Activated naive CD4-positive, alpha-beta T cell treated with anti-CD3 and anti-CD28 coated beads, Interleukin-2, amount 10 ng/mL, durations not matched to agents 7 days and 5 days (primary cell): ENCODE measurements around the gene FBXO38.
"Not testable (repeated sequence)": the region's sequence is repeated elsewhere in the genome, so short reads cannot be mapped to it uniquely, and the experiment has no call there.

Experiments
- CTCF ChIA-PET: fragments of 350-600 bp; sonication (Branson Sonifier 250); formaldehyde crosslinking; loops from one replicate; lab custom pipeline; 2021; ENCODE audit warnings: antibody characterized with exemption; lab: Charles Lee
- DNase-seq: peaks from one replicate; pipeline ENCODE4 v3.0.0-alpha.2; 2020
- H3K27ac Mint-ChIP-seq: one replicate; pipeline ENCODE4 v1.8.0; 2021; ENCODE audit warnings: mild to moderate bottlenecking, moderate library complexity, mixed read lengths
- H3K27me3 Mint-ChIP-seq: one replicate; pipeline ENCODE4 v1.8.0; 2021; ENCODE audit warnings: mild to moderate bottlenecking, mixed read lengths
- H3K36me3 Mint-ChIP-seq: one replicate; pipeline ENCODE4 v1.8.0; 2021; ENCODE audit warnings: mixed read lengths
- H3K4me1 Mint-ChIP-seq: one replicate; pipeline ENCODE4 v1.8.0; 2021; ENCODE audit warnings: mixed read lengths
- H3K4me3 Mint-ChIP-seq: one replicate; pipeline ENCODE4 v1.8.0; 2021; ENCODE audit warnings: mild to moderate bottlenecking, moderate library complexity, mixed read lengths
- H3K9me3 Mint-ChIP-seq: one replicate; pipeline ENCODE4 v1.8.0; 2021; ENCODE audit warnings: mixed read lengths

Gene FBXO38

DNA sequence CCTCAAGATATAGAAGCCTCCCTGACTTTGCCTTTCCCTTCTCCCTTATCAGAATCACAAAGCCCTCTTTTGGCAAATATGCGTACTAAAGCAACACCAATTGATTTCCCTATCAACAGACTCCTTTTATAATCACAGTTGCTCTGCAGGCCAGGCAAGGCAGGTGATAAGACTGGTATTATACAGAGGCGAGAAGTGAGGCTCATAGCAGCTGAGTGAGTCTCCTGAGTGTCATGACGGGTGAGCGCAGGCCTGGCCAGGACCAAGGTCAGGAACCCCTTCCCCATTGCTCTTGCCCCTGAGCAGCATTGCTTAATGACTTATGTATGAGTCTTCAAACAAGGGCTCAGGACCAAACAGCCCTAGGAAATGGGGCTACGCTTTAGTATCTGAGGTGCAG lies 70.8 kb downstream of the FBXO38 start:
- no peaks in the 10 kb centered on the region for H3K4me1 Mint-ChIP-seq
- H3K27ac Mint-ChIP-seq = no peak overlapping the region
- DNase-seq = no peak
- no peak overlapping the region for H3K4me3 Mint-ChIP-seq
- no peaks in the 10 kb centered on the region for H3K9me3 Mint-ChIP-seq
- peaks cover 4% of the 10 kb centered on the region for H3K27me3 Mint-ChIP-seq
- H3K36me3 Mint-ChIP-seq = no peaks in the 10 kb centered on the region
- CTCF ChIA-PET = interaction anchor here (1.3 kb wide), 1 partner anchor 10 kb away, joined by 7 read pairs; no protein-coding TSS in a partner anchor

DNA sequence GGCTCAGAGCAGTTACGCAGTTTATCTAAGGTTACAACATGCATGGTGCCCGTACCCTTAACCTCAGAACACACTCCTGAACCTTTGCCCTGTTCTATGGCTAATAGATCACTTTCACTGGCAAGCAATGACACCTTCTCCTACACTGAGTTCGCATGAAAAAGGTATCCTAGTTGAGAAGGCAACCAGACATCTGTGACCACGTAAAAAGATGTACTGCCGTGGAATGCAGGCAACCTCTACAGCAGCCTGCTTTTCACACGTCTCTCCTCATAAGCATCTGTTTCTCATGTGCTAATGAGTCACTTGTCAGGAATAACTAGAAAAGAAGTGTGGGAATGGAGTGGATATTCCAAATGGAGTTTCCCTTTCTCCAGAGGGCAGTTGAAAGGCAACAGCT lies 71.4 kb downstream of the FBXO38 start:
- no peak overlapping the region for H3K4me3 Mint-ChIP-seq
- CTCF ChIA-PET = no interaction called here

DNA sequence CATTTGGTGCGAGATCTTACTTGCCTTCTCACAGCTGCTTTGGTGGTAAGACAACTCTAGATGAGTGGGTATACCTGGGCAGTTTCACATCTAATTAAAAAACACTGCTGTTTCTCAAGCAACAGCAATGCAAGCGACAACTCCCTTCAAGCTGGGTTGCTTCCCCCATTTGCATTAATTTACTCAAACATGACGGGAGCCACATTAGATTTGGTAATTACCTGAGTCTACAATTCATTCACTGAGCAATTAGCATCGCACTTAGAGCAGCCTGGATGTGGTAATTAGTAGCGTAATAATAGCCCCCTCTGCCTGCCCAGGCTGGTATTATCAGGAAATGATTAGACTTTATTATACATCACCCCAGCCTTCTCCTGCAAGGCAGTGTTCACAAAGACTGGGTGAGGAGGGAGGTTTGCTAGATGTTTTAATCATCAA lies 73.4 kb downstream of the FBXO38 start:
- no peaks in the 10 kb centered on the region for H3K4me1 Mint-ChIP-seq
- no peak overlapping the region for H3K4me3 Mint-ChIP-seq
- H3K36me3 Mint-ChIP-seq = no peaks in the 10 kb centered on the region
- H3K27me3 Mint-ChIP-seq = peaks cover 4% of the 10 kb centered on the region
- H3K27ac Mint-ChIP-seq = no peak overlapping the region
- CTCF ChIA-PET = interaction anchor here (1.0 kb wide), 1 partner anchor 14 kb away, joined by 3 read pairs; no protein-coding TSS in a partner anchor
- no peaks in the 10 kb centered on the region for H3K9me3 Mint-ChIP-seq
- no peak for DNase-seq

More for the DNA sequence above, 71.4 kb downstream of the FBXO38 start:
- no peaks in the 10 kb centered on the region for H3K36me3 Mint-ChIP-seq
- DNase-seq = no peak
- no peaks in the 10 kb centered on the region for H3K9me3 Mint-ChIP-seq
- no peak overlapping the region for H3K27ac Mint-ChIP-seq
- H3K4me1 Mint-ChIP-seq = no peaks in the 10 kb centered on the region
- peaks cover 4% of the 10 kb centered on the region for H3K27me3 Mint-ChIP-seq

DNA sequence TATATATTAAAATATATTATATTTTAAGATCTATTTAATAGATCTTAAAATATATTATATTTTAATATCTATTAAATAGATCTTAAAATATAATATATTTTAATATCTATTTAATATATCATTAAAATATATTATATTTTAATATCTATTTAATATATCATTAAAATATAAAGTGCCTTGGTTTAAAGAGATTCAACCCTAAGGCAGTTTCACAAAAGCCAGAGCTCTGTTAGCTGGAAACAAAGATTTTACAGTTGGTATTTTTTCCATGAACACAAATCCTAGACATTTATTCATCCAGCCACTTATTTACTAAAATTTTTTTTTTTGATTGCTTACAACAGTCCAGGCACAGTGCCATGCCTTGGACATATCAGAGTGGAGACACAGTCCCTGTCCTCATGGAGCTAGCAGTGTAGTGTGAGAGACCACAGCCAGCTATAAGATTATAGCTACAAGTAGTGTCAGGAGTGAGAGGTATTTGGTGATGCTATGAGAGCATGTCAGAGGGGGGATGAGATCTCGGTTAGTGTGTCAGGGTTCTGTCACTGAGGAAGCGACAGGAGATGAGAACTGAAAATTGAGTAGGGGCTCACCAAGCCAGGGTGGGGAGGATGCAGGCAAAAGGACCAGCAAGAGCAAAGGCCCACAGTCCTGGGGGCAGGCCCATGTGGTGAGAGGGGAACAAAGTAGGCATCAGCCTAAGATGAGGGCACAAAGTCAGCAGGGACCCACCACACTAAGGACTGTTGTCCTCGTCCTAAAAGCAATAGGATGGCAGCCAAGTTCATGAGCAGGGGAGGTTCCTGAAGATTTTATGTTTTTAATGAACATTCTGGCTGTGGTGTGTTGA lies 74.5 kb downstream of the FBXO38 start:
- H3K9me3 Mint-ChIP-seq = no peaks in the 10 kb centered on the region
- H3K36me3 Mint-ChIP-seq = no peaks in the 10 kb centered on the region
- DNase-seq = no peak
- peaks cover 4% of the 10 kb centered on the region for H3K27me3 Mint-ChIP-seq
- no peak overlapping the region for H3K27ac Mint-ChIP-seq
- CTCF ChIA-PET = interaction anchor here (1.0 kb wide), 1 partner anchor 25 kb away, joined by 4 read pairs; no protein-coding TSS in a partner anchor
- H3K4me3 Mint-ChIP-seq = no peak overlapping the region
- H3K4me1 Mint-ChIP-seq = no peaks in the 10 kb centered on the region

DNA sequence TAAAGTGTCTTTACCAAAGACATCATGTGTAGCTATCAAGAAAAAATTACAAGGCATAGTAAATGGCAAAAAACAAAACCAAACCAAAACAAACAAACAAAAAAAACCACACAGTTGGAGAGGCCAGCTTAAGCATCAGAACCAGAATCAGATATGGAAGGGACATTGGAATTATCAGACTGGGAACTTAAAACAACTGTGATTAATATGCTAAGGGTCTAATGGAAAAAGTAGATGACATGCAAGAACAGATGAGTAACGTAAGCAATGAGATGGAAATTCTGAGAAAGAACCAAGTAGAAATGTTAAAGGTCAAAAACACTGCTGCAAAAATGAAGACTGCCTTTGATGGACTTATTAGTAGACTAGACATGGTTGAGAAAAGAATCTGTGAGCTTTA lies 75.9 kb downstream of the FBXO38 start:
- no peak overlapping the region for H3K4me3 Mint-ChIP-seq
- H3K9me3 Mint-ChIP-seq = no peaks in the 10 kb centered on the region
- no peaks in the 10 kb centered on the region for H3K36me3 Mint-ChIP-seq
- H3K4me1 Mint-ChIP-seq = no peaks in the 10 kb centered on the region
- CTCF ChIA-PET = no interaction called here
- no peak for DNase-seq
- no peak overlapping the region for H3K27ac Mint-ChIP-seq
- peaks cover 4% of the 10 kb centered on the region for H3K27me3 Mint-ChIP-seq

DNA sequence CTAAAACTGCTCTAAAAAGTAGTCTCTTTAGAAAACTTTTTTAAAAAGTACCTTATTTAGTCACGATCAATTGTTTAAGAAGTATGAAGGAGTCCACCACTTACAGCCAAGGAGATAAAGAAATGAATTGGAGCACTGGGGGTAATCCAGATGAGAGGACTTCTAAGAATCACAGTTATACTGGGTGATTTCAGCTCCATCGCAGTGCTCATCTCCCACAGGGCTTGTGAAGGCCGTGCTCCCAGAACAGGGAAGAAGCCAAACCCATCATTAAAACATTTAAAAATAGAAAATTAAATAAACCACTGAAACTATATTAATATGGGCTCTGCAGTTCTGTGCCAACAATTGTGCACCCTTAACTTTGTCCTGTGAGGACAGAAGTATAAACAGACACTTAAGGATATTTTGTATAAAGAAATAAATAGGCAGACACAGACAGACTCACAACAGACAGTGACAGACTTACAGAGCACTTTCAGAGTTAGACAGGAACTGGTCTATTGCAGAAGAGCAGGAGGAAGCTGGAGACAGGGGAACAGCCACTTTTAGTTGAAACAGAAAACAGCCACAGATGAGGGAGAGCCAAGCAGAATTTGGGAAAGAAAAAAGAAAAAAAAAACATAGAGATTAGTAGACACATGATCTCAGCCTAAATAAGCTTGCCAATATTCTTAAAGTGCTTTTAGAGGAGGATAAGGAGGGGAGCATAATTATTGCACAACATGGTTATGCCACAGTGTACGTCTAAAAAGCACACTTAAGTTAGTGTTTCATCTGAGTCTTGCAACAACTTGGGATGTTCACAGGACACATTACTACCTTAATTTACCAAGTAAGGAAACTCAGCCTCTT lies 81.8 kb downstream of the FBXO38 start:
- H3K9me3 Mint-ChIP-seq = no peaks in the 10 kb centered on the region
- H3K27ac Mint-ChIP-seq = no peak overlapping the region
- no peaks in the 10 kb centered on the region for H3K36me3 Mint-ChIP-seq
- H3K27me3 Mint-ChIP-seq = no peaks in the 10 kb centered on the region
- no peak for DNase-seq
- CTCF ChIA-PET = interaction anchor here (0.9 kb wide), 1 partner anchor 265 kb away, joined by 3 read pairs; no protein-coding TSS in a partner anchor
- no peaks in the 10 kb centered on the region for H3K4me1 Mint-ChIP-seq
- H3K4me3 Mint-ChIP-seq = no peak overlapping the region

DNA sequence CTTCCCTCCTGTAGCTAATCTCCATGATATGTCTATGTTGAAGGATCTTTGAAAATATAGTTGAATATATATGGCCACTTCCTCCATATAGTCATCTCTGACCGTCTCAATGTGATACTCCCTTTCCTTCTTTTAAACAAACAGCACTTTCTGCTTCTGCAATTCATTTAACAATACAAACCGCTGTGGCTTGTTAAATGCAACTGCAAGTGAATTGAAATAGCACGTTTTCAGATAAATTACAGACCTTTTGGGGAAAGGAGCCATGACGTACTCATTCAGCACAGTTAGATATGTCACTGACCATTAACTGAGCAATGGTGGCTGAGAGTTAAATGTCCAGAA lies 82.5 kb downstream of the FBXO38 start:
- no peak overlapping the region for H3K4me3 Mint-ChIP-seq
- no peaks in the 10 kb centered on the region for H3K9me3 Mint-ChIP-seq
- no peaks in the 10 kb centered on the region for H3K4me1 Mint-ChIP-seq
- DNase-seq = no peak
- no peak overlapping the region for H3K27ac Mint-ChIP-seq
- CTCF ChIA-PET = interaction anchor here (0.9 kb wide), 1 partner anchor 265 kb away, joined by 3 read pairs; no protein-coding TSS in a partner anchor
- no peaks in the 10 kb centered on the region for H3K27me3 Mint-ChIP-seq
- no peaks in the 10 kb centered on the region for H3K36me3 Mint-ChIP-seq

DNA sequence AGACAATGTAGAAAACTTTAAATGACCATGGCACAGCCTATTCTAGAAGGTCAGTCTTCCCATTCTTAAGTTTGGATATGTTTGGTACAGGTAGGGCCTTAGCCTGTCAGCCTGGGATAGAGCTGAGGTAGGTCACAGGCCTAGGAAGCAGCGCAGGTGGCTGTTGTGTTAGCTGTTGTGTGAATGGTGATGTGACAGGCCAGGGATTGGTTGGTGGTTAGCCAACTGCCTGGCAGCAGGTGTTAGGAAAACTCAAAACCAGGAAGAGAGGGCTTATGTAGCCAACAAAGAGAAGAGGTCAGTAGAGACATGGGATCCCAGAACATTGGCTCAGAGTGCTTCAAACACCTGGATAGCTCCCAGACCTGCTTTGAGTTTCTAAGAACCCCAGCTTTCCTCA lies 84.2 kb downstream of the FBXO38 start:
- Mint-ChIP-seq H3K27me3 (no peaks in the 10 kb centered on the region), H3K9me3 (no peaks in the 10 kb centered on the region), H3K27ac (no peak overlapping the region), H3K4me3 (no peak overlapping the region), H3K36me3 (no peaks in the 10 kb centered on the region), H3K4me1 (no peaks in the 10 kb centered on the region)
- DNase-seq = no peak
- CTCF ChIA-PET = no interaction called here

DNA sequence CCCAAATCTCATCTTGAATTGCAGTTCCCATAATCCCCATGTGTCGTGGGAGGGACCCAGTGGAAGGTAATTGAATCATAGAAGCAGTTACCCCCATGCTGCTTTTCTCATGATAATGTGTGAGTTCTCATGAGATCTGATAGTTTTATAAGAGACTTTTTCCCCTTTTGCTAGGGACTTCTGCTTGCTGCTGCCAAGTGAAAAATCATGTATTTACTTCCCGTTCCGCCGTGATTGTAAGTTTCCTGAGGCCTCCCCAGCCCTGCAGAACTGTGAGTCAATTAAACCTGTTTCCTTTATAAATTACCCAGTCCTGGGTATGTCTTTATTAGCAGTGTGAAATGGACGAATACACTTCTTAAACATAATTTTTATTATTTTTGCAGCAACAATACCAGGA lies 85.0 kb downstream of the FBXO38 start:
- not testable (repeated sequence) for H3K4me3 Mint-ChIP-seq, H3K4me1 Mint-ChIP-seq, H3K27ac Mint-ChIP-seq, H3K9me3 Mint-ChIP-seq, DNase-seq, H3K36me3 Mint-ChIP-seq, H3K27me3 Mint-ChIP-seq
- CTCF ChIA-PET = interaction anchor here (0.7 to 0.9 kb wide), 2 partner anchors 14 to 25 kb away, joined by 3 to 4 read pairs; no protein-coding TSS in a partner anchor

DNA sequence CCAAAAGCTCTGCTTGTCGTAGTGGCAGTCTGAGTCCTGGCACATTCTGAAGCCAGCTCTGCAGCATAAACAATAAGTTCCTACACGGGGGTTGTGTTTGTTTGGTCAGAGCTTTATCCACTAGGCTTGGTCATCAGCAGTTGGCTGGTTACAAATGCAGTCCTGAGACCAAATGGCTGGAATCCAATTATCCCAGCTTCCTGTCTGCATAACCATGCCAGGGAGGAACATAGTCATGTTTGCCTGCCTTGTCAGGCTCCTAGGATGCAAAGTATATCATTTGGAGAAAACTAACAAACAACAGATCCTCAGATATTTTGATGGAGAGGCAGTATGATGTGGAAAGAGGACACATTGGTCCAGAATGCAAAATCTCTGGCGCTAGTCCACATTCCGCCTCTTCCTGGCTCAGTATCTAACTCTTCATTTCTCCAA lies 85.8 kb downstream of the FBXO38 start:
- Mint-ChIP-seq H3K4me1 (no peaks in the 10 kb centered on the region), H3K4me3 (no peak overlapping the region), H3K27me3 (no peaks in the 10 kb centered on the region), H3K36me3 (no peaks in the 10 kb centered on the region), H3K27ac (no peak overlapping the region), H3K9me3 (no peaks in the 10 kb centered on the region)
- DNase-seq = no peak
- CTCF ChIA-PET = interaction anchor here (0.7 to 0.9 kb wide), 4 partner anchors 13 to 261 kb away, joined by 3 to 5 read pairs (median 4); no protein-coding TSS in a partner anchor

DNA sequence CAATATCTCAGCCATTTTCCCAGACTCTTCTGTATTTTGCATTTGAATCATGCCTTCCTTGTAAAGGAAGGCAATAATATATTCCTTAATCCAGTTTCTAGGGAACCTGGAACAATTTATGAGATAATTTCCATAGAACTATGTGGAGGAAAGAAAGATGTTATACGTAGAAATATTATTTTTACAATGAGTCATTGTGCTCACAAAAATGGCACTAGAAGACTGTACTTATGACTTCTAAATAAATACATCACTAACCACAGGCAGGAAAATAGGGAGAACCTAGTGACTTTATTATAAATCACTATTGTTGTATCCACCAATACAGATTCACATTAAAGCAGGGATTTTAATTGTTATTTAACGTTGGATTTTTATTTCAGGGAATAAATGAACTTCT lies 87.6 kb downstream of the FBXO38 start:
- CTCF ChIA-PET = no interaction called here
- H3K27ac Mint-ChIP-seq = no peak overlapping the region
- H3K27me3 Mint-ChIP-seq = peaks cover 3% of the 10 kb centered on the region
- DNase-seq = no peak
- H3K4me1 Mint-ChIP-seq = no peaks in the 10 kb centered on the region
- no peaks in the 10 kb centered on the region for H3K9me3 Mint-ChIP-seq
- H3K4me3 Mint-ChIP-seq = no peak overlapping the region
- H3K36me3 Mint-ChIP-seq = no peaks in the 10 kb centered on the region

DNA sequence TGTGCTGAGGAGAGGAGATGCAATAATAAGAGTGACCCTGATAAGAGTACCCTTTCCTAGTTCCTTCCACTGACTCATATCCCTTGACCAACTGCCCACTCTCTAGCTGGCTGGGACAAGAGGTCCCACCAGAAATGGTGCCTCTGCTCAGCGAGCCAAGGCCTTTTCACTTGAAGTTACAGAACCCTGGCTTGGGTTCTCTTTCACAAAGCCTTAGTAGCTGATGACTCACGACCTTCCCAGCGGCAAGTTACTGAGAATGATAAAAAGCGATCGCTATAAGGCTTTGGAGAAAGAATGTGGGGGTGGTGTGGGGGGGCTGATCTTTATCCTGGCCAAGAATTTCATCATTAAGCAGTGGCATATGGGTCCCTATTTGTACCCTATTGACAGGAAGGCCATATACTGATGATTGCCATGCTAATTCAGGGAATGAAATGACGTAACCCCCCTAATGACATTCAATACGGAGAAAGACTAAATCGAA lies 90.3 kb downstream of the FBXO38 start:
- H3K27ac Mint-ChIP-seq = no peak overlapping the region
- peaks cover 17% of the 10 kb centered on the region for H3K27me3 Mint-ChIP-seq
- H3K4me3 Mint-ChIP-seq = no peak overlapping the region
- no peaks in the 10 kb centered on the region for H3K9me3 Mint-ChIP-seq
- no peak for DNase-seq
- no peaks in the 10 kb centered on the region for H3K36me3 Mint-ChIP-seq
- CTCF ChIA-PET = no interaction called here
- H3K4me1 Mint-ChIP-seq = no peaks in the 10 kb centered on the region

DNA sequence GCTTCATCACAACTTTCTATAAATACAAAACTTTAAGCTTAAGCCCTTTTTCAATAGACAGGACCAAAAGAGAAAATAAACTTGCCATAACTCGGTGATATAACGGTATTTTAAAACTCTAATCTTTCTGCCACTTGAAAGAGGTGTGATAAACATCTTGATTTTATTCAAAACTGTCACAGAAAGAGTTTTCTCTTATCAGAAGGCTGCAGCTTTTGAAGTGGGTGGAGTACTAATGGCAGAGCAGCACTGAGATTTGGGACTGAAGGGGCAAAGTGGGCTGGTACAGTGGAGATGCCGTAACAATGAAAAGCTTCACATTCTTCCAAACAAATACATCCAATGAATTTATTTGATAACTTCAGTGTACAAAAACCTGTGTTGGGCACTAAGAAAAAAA lies 92.5 kb downstream of the FBXO38 start:
- H3K9me3 Mint-ChIP-seq = no peaks in the 10 kb centered on the region
- CTCF ChIA-PET = no interaction called here

DNA sequence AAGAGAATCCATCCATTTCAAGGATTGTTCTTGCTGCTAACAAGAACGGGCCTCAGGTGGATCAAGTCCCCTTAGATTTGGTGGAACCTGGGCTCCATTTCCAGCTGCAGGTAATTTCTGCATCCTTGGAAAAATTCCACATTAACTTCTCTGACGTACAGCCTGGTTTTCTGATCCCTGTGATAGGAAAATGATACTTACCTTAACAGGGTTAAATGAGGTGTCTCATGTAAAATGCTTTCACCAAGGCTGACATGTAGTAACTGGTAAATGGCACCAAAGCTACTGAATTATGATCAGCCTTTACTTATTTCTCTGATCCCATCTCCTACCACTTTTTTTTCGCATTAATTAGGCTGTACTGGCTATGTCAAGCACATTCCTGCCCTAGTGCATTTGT lies 93.7 kb downstream of the FBXO38 start:
- Mint-ChIP-seq H3K4me1 (no peaks in the 10 kb centered on the region), H3K36me3 (no peaks in the 10 kb centered on the region), H3K27me3 (peaks cover 19% of the 10 kb centered on the region), H3K4me3 (no peak overlapping the region), H3K27ac (no peak overlapping the region), H3K9me3 (no peaks in the 10 kb centered on the region)
- CTCF ChIA-PET = interaction anchor here (1.1 kb wide), 1 partner anchor 254 kb away, joined by 4 read pairs; no protein-coding TSS in a partner anchor
- DNase-seq = no peak

More for the DNA sequence above, 92.5 kb downstream of the FBXO38 start:
- H3K27me3 Mint-ChIP-seq = peaks cover 18% of the 10 kb centered on the region
- no peak for DNase-seq
- H3K27ac Mint-ChIP-seq = no peak overlapping the region
- H3K4me1 Mint-ChIP-seq = no peaks in the 10 kb centered on the region
- H3K36me3 Mint-ChIP-seq = no peaks in the 10 kb centered on the region
- no peak overlapping the region for H3K4me3 Mint-ChIP-seq
